A549 (cell line): ENCODE results near the gene HAUS6.

Experiments
- CBX8 ChIP-seq: fragments of 200-600 bp; sonication (generic); IDR thresholded peaks from 2 replicates; pipeline ENCODE4 v1.6.1; 2016
- CEBPB ChIP-seq, 2 experiments: fragments of >200 bp in 1 of 2; sonication (Bioruptor Twin) in 1 of 2; formaldehyde crosslinking in 1 of 2; IDR thresholded peaks; 2 replicates each; pipeline ENCODE4 v1.6.1; 2012 to 2016
- CTCF ChIP-seq: fragments of >200 bp; sonication (Bioruptor Twin); formaldehyde crosslinking; IDR thresholded peaks from 3 replicates; pipeline ENCODE4 v1.5.1; 2016
- HOXA7 ChIP-seq: fragments of 250-450 bp; sonication (Bioruptor Pico); IDR thresholded peaks from 2 replicates; pipeline ENCODE4 v1.5.0; 2020; ENCODE audit warnings: mild to moderate bottlenecking, moderate library complexity
- JUN ChIP-seq, 2 experiments: fragments of >200 bp; sonication (Bioruptor Twin); formaldehyde crosslinking; IDR thresholded peaks; 2 replicates in 1 of 2; 3 replicates in 1 of 2; pipeline ENCODE4 v1.6.1; 2016 to 2017
- POLR2A ChIP-seq: IDR thresholded peaks from 2 replicates; pipeline ENCODE4 v1.6.1; 2012; ENCODE audit warnings: mild to moderate bottlenecking, low read length
- POLR2AphosphoS2 ChIP-seq: conservative IDR thresholded peaks from 2 replicates; pipeline ENCODE4 v1.6.1; 2012; ENCODE audit warnings: low read length, improper control_type of control experiment, inconsistent platforms
- RCOR1 ChIP-seq: fragments of 150-350 bp; IDR thresholded peaks from 2 replicates; pipeline ENCODE4 v1.6.1; 2014; ENCODE audit warnings: antibody characterized with exemption, low read length, low read depth
- REST ChIP-seq: fragments of 200-600 bp; sonication (generic); IDR thresholded peaks from 2 replicates; pipeline ENCODE4 v1.6.1; 2016; ENCODE audit warnings: antibody characterized with exemption, mild to moderate bottlenecking, moderate library complexity
- RFX5 ChIP-seq: fragments of 450-650 bp; IDR thresholded peaks from 2 replicates; pipeline ENCODE4 v1.7.1; 2014; ENCODE audit warnings: antibody characterized with exemption, mild to moderate bottlenecking, moderate library complexity
- SMC3 ChIP-seq: fragments of >200 bp; sonication (Bioruptor Twin); formaldehyde crosslinking; IDR thresholded peaks from 3 replicates; pipeline ENCODE4 v1.6.1; 2018; ENCODE audit warnings: inconsistent platforms
- SREBF2 ChIP-seq: fragments of 450-650 bp; IDR thresholded peaks from 2 replicates; pipeline ENCODE4 v1.6.1; 2014; ENCODE audit warnings: mild to moderate bottlenecking, moderate library complexity
- ZC3H11A ChIP-seq: fragments of 450-650 bp; IDR thresholded peaks from 2 replicates; pipeline ENCODE4 v1.6.1; 2014; ENCODE audit warnings: antibody characterized with exemption, mild to moderate bottlenecking

- TF ChIP-seq POLR2AphosphoS2 (no peak), CBX8 (no peak), SREBF2 (no peak), CTCF (no peak), JUN (IDR thresholded peaks at IDR 0.05) (no peak), CEBPB (IDR thresholded peaks at IDR 0.05) (no peak), HOXA7 (CRISPR knock-in tag) (no peak), POLR2A (no peak), REST (no peak), RCOR1 (no peak), RFX5 (no peak), SMC3 (no peak), ZC3H11A (no peak)
Measured at GRCh38 chr9:19018201-19018600, 84.5 kb downstream of the HAUS6 start.
